Measurements from ENCODE around the gene TMEM270.

Gene TMEM270

DNA sequence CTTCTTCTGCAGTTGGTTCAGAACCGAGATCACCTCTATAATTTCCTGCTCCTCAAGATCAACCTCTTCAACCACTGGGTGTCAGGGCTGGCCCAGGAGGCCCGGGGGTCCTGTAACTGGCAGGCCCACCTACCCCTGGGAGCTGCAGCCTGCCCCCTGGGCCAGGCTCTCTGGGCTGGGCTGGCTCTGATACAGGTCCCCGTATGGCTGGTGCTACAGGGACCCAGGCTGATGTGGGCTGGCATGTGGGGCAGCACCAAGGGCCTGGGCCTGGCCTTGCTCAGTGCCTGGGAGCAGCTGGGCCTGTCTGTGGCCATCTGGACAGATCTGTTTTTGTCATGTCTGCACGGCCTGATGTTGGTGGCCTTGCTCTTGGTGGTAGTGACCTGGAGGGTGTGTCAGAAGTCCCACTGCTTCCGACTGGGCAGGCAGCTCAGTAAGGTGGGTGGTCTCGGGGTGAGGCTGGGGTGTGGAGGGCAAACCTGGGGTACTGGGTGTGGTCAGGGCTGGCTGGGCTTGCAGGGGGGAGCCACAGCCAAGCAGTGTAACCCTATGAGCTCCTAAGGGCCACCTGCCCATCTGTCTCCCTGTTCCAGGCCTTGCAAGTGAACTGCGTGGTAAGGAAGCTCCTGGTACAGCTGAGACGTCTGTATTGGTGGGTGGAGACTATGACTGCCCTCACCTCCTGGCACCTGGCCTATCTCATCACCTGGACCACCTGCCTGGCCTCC is 4.2 kb downstream of the TMEM270 start:
- TF ChIP-seq, protein P1, sequence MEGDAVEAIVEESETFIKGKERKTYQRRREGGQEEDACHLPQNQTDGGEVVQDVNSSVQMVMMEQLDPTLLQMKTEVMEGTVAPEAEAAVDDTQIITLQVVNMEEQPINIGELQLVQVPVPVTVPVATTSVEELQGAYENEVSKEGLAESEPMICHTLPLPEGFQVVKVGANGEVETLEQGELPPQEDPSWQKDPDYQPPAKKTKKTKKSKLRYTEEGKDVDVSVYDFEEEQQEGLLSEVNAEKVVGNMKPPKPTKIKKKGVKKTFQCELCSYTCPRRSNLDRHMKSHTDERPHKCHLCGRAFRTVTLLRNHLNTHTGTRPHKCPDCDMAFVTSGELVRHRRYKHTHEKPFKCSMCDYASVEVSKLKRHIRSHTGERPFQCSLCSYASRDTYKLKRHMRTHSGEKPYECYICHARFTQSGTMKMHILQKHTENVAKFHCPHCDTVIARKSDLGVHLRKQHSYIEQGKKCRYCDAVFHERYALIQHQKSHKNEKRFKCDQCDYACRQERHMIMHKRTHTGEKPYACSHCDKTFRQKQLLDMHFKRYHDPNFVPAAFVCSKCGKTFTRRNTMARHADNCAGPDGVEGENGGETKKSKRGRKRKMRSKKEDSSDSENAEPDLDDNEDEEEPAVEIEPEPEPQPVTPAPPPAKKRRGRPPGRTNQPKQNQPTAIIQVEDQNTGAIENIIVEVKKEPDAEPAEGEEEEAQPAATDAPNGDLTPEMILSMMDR (IDR thresholded peaks at IDR 0.05; ENCODE audit: low read depth, low read length): no peak
- no peaks in the 10 kb centered on the region for H3K27me3 ChIP-seq

DNA sequence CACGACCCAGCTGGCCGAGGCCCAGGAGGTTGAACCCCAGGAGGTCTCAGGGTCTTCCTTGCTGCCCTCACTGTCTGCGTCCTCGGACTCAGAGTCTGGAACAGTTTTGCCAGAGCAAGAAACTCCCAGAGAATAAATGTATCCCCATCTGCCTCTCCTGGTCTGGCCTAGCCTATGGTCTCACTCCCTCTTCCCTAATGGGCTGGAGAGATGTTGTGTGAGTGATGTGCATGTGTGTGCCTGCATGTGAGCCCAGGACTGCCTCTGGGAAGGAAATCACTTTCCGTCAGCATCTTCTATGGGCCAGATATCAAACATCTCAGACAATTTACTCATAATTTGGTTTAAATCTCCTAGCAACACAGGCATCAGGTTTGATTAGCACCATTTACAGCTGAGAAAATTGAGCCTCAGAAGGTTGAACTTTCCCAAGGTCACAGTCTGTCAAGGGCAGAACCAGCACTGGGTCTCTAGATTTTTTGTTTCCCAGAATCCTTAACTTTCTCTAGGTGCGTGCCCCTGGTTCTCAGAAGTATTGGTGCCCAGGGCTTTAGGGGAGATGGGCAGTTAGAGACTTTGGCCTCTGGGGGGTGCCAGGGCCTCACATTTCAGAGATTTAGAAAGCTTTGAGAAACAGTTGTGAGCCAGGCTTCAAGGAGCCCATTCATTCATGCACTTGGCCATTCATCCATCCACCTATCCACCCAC is 4.9 kb downstream of the TMEM270 start:
- peaks cover 2% of the 10 kb centered on the region; the same call in 1 of the 2 replicates for H3K4me1 ChIP-seq
- H3K4me3 ChIP-seq (ENCODE audit: low read depth, low read length): no peak overlapping the region
- no peaks in the 10 kb centered on the region for H3K9me3 ChIP-seq
- TF ChIP-seq, protein P1 (IDR thresholded peaks at IDR 0.05; ENCODE audit: low read depth, low read length): peak; percentile 82
- peak; percentile 66 for DNase-seq
- H3K27me3 ChIP-seq: no peaks in the 10 kb centered on the region
- H3K36me3 ChIP-seq: no peaks in the 10 kb centered on the region

More for the DNA sequence above, 4.2 kb downstream of the TMEM270 start:
- no peak for DNase-seq
- no peak overlapping the region for H3K4me3 ChIP-seq (ENCODE audit: low read depth, low read length)
- H3K9me3 ChIP-seq: no peaks in the 10 kb centered on the region
- H3K4me1 ChIP-seq: peaks cover 2% of the 10 kb centered on the region; the same call in 1 of the 2 replicates
- H3K36me3 ChIP-seq: no peaks in the 10 kb centered on the region

DNA sequence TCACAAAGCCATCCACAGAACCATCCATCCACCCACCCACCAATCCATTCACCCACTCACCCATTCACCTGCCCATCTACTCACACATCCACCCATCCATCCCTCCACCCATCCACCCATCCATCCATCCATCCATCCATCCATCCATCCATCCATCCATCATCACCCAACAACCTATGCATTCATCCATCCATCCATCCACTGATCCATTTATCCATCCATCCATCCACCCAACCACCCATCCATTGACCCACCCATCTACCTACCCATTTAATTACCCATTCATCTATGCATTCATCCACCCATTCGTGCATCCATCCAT is 5.4 kb downstream of the TMEM270 start:
- TF ChIP-seq, protein P1 (IDR thresholded peaks at IDR 0.05; ENCODE audit: low read depth, low read length): no peak
- H3K4me3 ChIP-seq (ENCODE audit: low read depth, low read length): no peak overlapping the region
- H3K4me1 ChIP-seq: peaks cover 2% of the 10 kb centered on the region
- DNase-seq: no peak
- H3K27me3 ChIP-seq: no peaks in the 10 kb centered on the region
- no peaks in the 10 kb centered on the region for H3K9me3 ChIP-seq
- H3K36me3 ChIP-seq: no peaks in the 10 kb centered on the region

DNA sequence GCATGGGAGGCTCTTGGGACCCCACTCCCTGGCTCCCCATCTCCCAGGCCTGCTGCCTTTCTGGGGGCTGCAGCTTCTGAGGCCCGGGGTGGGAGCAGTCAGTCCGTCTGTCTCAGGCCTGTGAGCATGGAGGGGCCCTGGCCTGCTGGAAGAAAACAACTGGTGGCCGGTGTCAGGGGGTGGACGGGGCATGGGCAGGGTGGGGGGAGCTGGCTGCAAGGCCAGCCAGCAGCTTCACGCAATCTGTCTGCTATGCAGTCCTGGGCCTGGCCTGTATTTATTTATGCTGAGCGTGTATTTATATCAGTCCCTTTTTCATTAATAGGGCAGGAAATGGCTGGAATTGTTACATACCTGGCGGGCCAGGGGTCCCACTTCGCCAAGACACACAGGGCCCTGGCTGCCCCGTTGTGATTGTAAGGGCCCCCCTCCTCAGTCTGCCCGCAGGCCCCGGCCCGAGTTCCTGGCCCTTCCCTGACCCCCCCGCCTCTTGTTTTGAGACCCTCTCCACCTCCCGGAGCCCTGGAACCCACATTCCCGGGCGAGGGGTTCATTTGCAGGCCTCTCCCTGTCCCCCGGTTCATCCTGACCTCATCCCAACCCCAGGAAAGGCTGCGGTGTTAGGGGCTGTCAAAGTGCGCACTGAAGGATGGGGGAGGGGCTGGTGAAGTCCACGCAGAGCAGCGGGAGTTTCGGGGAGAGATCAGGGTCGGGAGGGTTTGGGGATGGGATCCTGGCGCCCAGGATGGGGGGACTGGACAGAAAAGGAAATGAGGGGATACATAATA is 8.2 kb downstream of the TMEM270 start:
- no peaks in the 10 kb centered on the region for H3K36me3 ChIP-seq
- no peak overlapping the region for H3K4me3 ChIP-seq (ENCODE audit: low read depth, low read length)
- H3K27me3 ChIP-seq: no peaks in the 10 kb centered on the region
- TF ChIP-seq, protein P1 (IDR thresholded peaks at IDR 0.05; ENCODE audit: low read depth, low read length): no peak
- DNase-seq: no peak
- no peaks in the 10 kb centered on the region for H3K9me3 ChIP-seq
- peaks cover 2% of the 10 kb centered on the region for H3K4me1 ChIP-seq

DNA sequence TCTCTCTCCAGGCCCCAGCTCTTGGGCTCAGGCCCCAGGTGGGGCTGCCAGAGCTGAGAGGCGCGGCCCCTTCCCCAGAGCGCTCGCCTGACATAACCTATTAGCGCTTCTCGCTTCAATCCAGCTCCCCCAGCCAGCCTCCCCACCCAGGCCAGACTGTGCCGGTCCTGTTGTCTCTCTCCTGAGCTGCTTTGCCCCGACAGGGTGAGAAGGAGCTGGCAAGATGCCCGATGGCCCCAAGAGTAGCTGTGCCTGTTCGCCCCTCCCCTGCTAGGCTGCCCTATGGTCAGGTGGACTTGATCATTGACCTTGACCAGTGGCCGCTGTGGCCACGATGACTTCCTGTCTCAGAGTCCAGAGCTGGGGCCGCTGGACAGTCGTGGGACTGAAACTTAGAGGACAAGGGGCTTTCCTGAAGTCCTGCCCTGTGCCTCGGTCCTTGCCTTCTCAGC is 9.1 kb downstream of the TMEM270 start:
- Histone ChIP-seq H3K4me1 (peaks cover 2% of the 10 kb centered on the region), H3K4me3 (ENCODE audit: low read depth, low read length) (no peak overlapping the region), H3K27me3 (no peaks in the 10 kb centered on the region), H3K9me3 (no peaks in the 10 kb centered on the region), H3K36me3 (no peaks in the 10 kb centered on the region)
- TF ChIP-seq, protein P1 (IDR thresholded peaks at IDR 0.05; ENCODE audit: low read depth, low read length): no peak
- DNase-seq: peak; percentile 56
